MM.1S (cell line): ENCODE results near the gene COL13A1.

Source experiments
- CTCF ChIP-seq: fragments of 300-600 bp; sonication (generic); IDR thresholded peaks from 2 replicates; pipeline ENCODE4 v1.5.1; 2016; ENCODE audit warnings: antibody characterized with exemption, low read length, mixed read lengths
- EZH2 ChIP-seq: fragments of 300-600 bp; sonication (generic); optimal IDR thresholded peaks from 2 replicates; pipeline ENCODE3; 2017; ENCODE audit warnings: low read depth, mild to moderate bottlenecking, antibody characterized with exemption, low read length, mixed read lengths

- peak; percentile 63 for TF ChIP-seq CTCF
- TF ChIP-seq EZH2 = no peak
Observed at GRCh38 chr10:69800109-69800508, 1.6 kb upstream of the COL13A1 start.
